Subcutaneous abdominal adipose tissue (tissue), 5 donors: Measurements from ENCODE around the gene ZNF777.
"Not testable (repeated sequence)": the region's sequence is repeated elsewhere in the genome, so short reads cannot be mapped to it uniquely, and the experiment has no call there.

ENCODE experiments used
- H3K27ac ChIP-seq: one replicate; pipeline ENCODE4 v1.7.0; 2013; ENCODE audit warnings: low read depth, mild to moderate bottlenecking, inconsistent platforms, low read length, moderate library complexity
- H3K27me3 ChIP-seq, 5 donors: one replicate each; pipeline ENCODE4 v1.7.0; 2013; ENCODE audit warnings: low read length in 5 of 5, inconsistent platforms in 1 of 5; ENCODE audit not compliant: control insufficient read depth in 5 of 5, insufficient read depth in 4 of 5
- H3K36me3 ChIP-seq, 5 donors: one replicate each; pipeline ENCODE4 v1.7.0; 2013; ENCODE audit warnings: low read length in 5 of 5; ENCODE audit not compliant: control insufficient read depth in 5 of 5, insufficient read depth in 5 of 5
- H3K4me1 ChIP-seq, 5 donors: one replicate each; pipeline ENCODE4 v1.7.0; 2013; ENCODE audit warnings: low read length in 5 of 5, mild to moderate bottlenecking in 3 of 5, moderate library complexity in 1 of 5; ENCODE audit not compliant: control insufficient read depth in 5 of 5, insufficient read depth in 5 of 5
- H3K4me3 ChIP-seq, 5 donors: one replicate each; pipeline ENCODE4 v1.7.0; 2013; ENCODE audit warnings: low read length in 5 of 5, low read depth in 1 of 5
- H3K9ac ChIP-seq, 5 donors: one replicate each; pipeline ENCODE4 v1.7.0; 2013; ENCODE audit warnings: low read length in 5 of 5, mild to moderate bottlenecking in 4 of 5, moderate library complexity in 3 of 5
- H3K9me3 ChIP-seq, 5 donors: one replicate each; pipeline ENCODE4 v1.7.0; 2013; ENCODE audit warnings: low read length in 5 of 5; ENCODE audit not compliant: control insufficient read depth in 5 of 5
- donor health status: healthy.
- donor health status: healthy.
- donor health status: healthy.
- donor health status: healthy.
- donor health status: healthy.

Gene ZNF777

GRCh38 chr7:149422162-149422913 lies 38.5 kb downstream of the ZNF777 start:
- no peaks in the 10 kb centered on the region for H3K9me3 ChIP-seq
- H3K27ac ChIP-seq, result no peak overlapping the region
- peaks cover 0 to 3% (median 0%) of the 10 kb centered on the region in 5 donors for H3K36me3 ChIP-seq
- H3K4me3 ChIP-seq, result peak overlapping the region; percentile 63 to 73 (median 70)
- H3K9ac ChIP-seq, result peak overlapping the region in 4 of 5 donors; percentile 76 to 79 (median 77)
- H3K4me1 ChIP-seq, result peaks cover 3 to 19% (median 18%) of the 10 kb centered on the region in 5 donors
- H3K27me3 ChIP-seq, result no peaks in the 10 kb centered on the region

GRCh38 chr7:149420006-149420405 lies 40.9 kb downstream of the ZNF777 start:
- Histone ChIP-seq H3K27me3 (no peaks in the 10 kb centered on the region), H3K27ac (no peak overlapping the region), H3K4me1 (peaks cover 3 to 19% (median 18%) of the 10 kb centered on the region in 5 donors), H3K36me3 (no peaks in the 10 kb centered on the region), H3K9ac (no peak overlapping the region), H3K9me3 (no peaks in the 10 kb centered on the region), H3K4me3 (no peak overlapping the region)

- Histone ChIP-seq H3K36me3 (no peaks in the 10 kb centered on the region), H3K9ac (no peak overlapping the region), H3K27ac (no peak overlapping the region), H3K4me1 (peaks cover 0 to 7% (median 6%) of the 10 kb centered on the region in 5 donors), H3K9me3 (no peaks in the 10 kb centered on the region), H3K27me3 (no peaks in the 10 kb centered on the region), H3K4me3 (peak overlapping the region; percentile 51 to 61 (median 53))
Measured at GRCh38 chr7:149415391-149416071, 45.3 kb downstream of the ZNF777 start.

DNA sequence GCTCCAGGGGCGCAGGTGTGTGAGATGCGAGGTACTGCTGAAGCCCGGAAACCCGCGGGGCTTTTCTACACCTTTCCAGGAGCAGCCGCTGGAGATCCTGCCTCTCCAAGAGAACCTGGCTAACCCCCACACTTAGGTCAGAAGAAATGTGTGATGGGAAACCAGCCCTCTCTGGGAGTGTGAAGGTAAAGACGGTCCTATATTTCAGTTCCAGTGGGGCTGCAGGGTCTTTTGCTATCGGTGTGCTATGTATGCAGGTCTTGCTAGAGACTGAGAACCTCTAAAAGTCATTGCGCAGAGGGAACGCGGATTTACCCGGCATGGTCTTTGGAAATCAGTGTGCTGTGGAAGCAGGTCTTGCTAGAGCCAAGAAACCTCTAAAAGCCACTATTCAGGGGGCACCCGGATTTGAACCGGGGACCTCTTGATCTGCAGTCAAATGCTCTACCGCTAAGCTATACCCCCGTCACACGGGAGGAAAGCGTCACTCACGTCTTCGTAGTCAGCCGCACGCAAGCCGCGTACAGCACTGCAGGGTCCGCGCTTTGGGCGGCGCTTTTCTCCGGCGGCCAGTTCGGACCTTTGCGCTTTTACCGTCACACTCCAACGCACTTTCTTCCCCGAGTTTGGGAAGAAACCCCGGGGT lies 46.0 kb downstream of the ZNF777 start:
- H3K4me1 ChIP-seq, result peaks cover 0 to 7% (median 6%) of the 10 kb centered on the region in 5 donors
- H3K36me3 ChIP-seq, result no peaks in the 10 kb centered on the region
- H3K27ac ChIP-seq, result no peak overlapping the region
- H3K9me3 ChIP-seq, result no peaks in the 10 kb centered on the region
- no peak overlapping the region for H3K9ac ChIP-seq
- H3K4me3 ChIP-seq, result peak overlapping the region; percentile 51 to 61 (median 53)
- H3K27me3 ChIP-seq, result no peaks in the 10 kb centered on the region

DNA sequence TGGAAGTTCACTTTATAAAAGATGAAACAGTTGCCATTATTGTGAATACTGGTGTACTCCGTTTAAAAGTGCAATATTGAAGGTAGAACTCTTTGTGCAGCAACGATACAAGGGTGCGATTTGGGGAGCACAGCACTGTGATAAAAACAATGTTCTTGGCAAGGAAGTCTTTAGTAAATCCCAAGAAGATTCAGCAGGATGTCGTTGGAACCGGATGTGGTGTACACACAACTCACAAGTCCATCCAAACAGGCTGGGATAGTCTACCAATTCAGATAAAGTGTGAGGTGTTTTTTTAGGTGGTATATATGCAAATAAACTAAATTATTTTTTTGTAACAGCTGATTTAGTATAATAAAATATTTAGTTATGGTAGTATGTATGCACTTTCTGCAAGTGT lies 46.7 kb downstream of the ZNF777 start:
- H3K4me1 ChIP-seq, result peaks cover 0 to 7% (median 6%) of the 10 kb centered on the region in 5 donors
- H3K9me3 ChIP-seq, result no peaks in the 10 kb centered on the region
- no peak overlapping the region for H3K4me3 ChIP-seq
- no peak overlapping the region for H3K27ac ChIP-seq
- no peak overlapping the region for H3K9ac ChIP-seq
- H3K36me3 ChIP-seq, result no peaks in the 10 kb centered on the region
- no peaks in the 10 kb centered on the region for H3K27me3 ChIP-seq

- not testable (repeated sequence) for H3K27me3 ChIP-seq, H3K4me3 ChIP-seq, H3K9ac ChIP-seq, H3K36me3 ChIP-seq, H3K4me1 ChIP-seq, H3K27ac ChIP-seq, H3K9me3 ChIP-seq
Measured at GRCh38 chr7:149413083-149413482, 47.8 kb downstream of the ZNF777 start.

- no peaks in the 10 kb centered on the region for H3K27me3 ChIP-seq
- H3K9me3 ChIP-seq, result no peaks in the 10 kb centered on the region
- peaks cover 0 to 6% (median 4%) of the 10 kb centered on the region in 5 donors for H3K4me1 ChIP-seq
- H3K4me3 ChIP-seq, result no peak overlapping the region
- H3K36me3 ChIP-seq, result no peaks in the 10 kb centered on the region
- H3K27ac ChIP-seq, result no peak overlapping the region
- H3K9ac ChIP-seq, result no peak overlapping the region
Measured at GRCh38 chr7:149409895-149410294, 51.0 kb downstream of the ZNF777 start.

GRCh38 chr7:149404825-149405224 lies 56.0 kb downstream of the ZNF777 start:
- Histone ChIP-seq H3K9me3 (no peaks in the 10 kb centered on the region), H3K36me3 (no peaks in the 10 kb centered on the region), H3K27me3 (peaks cover 0 to 4% (median 0%) of the 10 kb centered on the region in 5 donors), H3K27ac (no peak overlapping the region), H3K4me1 (no peaks in the 10 kb centered on the region), H3K4me3 (no peak overlapping the region), H3K9ac (no peak overlapping the region)

DNA sequence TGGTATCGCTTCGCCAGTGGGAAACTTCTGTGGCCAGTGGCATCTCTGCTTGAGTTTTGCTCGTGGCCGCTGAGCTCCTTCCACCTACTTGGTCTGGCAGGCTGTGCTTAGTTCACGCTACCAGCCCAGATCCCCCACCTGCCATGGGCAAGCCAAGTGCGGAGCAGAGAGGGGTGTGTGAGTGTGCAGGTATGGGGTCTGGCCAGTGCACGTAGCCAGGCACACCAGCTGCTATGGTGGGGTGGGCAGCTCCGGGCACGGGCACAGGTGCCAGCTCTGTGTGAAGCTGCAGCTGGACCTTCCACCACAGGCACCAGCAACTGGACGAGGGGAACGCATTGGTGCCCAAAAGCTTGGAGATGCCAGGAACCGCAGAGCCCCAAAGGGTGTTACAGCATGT lies 56.5 kb downstream of the ZNF777 start:
- Histone ChIP-seq H3K27me3 (peaks cover 0 to 4% (median 0%) of the 10 kb centered on the region in 5 donors), H3K27ac (no peak overlapping the region), H3K36me3 (no peaks in the 10 kb centered on the region), H3K4me1 (no peaks in the 10 kb centered on the region), H3K9me3 (no peaks in the 10 kb centered on the region), H3K4me3 (no peak overlapping the region), H3K9ac (no peak overlapping the region)
